HEK293T (cell line): Measurements from ENCODE around the gene HBS1L.

Experiments
- CTCF ChIA-PET: fragments of 350-600 bp; formaldehyde crosslinking; extraction: SDS; loops from one replicate; lab custom pipeline; 2021; ENCODE audit warnings: antibody characterized with exemption, inconsistent platforms; lab: Yijun Ruan, JAX
- POLR2A ChIA-PET: fragments of 350-600 bp; formaldehyde crosslinking; extraction: SDS; loops from one replicate; lab custom pipeline; 2020; ENCODE audit warnings: antibody characterized with exemption, inconsistent platforms; lab: Yijun Ruan, JAX
- DNase-seq: peaks from one replicate; pipeline ENCODE4 v3.0.0; 2012; ENCODE audit warnings: mixed read lengths; ENCODE audit errors: extremely low spot score
- ARNT ChIP-seq: fragments of 450-650 bp; IDR thresholded peaks from 2 replicates; pipeline ENCODE4 v1.6.1; 2017; ENCODE audit warnings: mild to moderate bottlenecking
- BHLHE40 ChIP-seq: fragments of 450-650 bp; IDR thresholded peaks from 2 replicates; pipeline ENCODE4 v1.6.1; 2016; ENCODE audit warnings: mild to moderate bottlenecking, moderate library complexity, borderline replicate concordance
- CTBP1 ChIP-seq: fragments of 450-650 bp; IDR thresholded peaks from 2 replicates; pipeline ENCODE4 v1.6.1; 2016; ENCODE audit warnings: borderline replicate concordance
- ELF4 ChIP-seq: fragments of 450-650 bp; IDR thresholded peaks from 2 replicates; pipeline ENCODE4 v1.6.1; 2017; ENCODE audit warnings: antibody characterized with exemption
- FOXA1 ChIP-seq: fragments of 450-650 bp; IDR thresholded peaks from 2 replicates; pipeline ENCODE4 v1.6.1; 2016; ENCODE audit warnings: mild to moderate bottlenecking
- FOXK2 ChIP-seq: fragments of 450-650 bp; IDR thresholded peaks from 2 replicates; pipeline ENCODE4 v1.6.1; 2016; ENCODE audit warnings: mild to moderate bottlenecking
- FOXM1 ChIP-seq: fragments of 450-650 bp; IDR thresholded peaks from 2 replicates; pipeline ENCODE4 v1.6.1; 2017; ENCODE audit warnings: mild to moderate bottlenecking, borderline replicate concordance
- HDGF ChIP-seq: fragments of 450-650 bp; IDR thresholded peaks from 2 replicates; pipeline ENCODE4 v1.6.1; 2017; ENCODE audit warnings: antibody characterized with exemption, borderline replicate concordance
- L3MBTL2 ChIP-seq: fragments of 450-650 bp; conservative IDR thresholded peaks from 2 replicates; pipeline ENCODE4 v1.6.1; 2016; ENCODE audit warnings: mild to moderate bottlenecking
- LEF1 ChIP-seq: fragments of 450-650 bp; IDR thresholded peaks from 2 replicates; pipeline ENCODE4 v1.6.1; 2017; ENCODE audit warnings: mild to moderate bottlenecking, borderline replicate concordance
- NFRKB ChIP-seq: fragments of 450-650 bp; IDR thresholded peaks from 2 replicates; pipeline ENCODE4 v1.6.1; 2016; ENCODE audit warnings: mild to moderate bottlenecking, moderate library complexity
- SP1 ChIP-seq: fragments of 450-650 bp; IDR thresholded peaks from 2 replicates; pipeline ENCODE4 v1.6.1; 2017
- SUZ12 ChIP-seq: fragments of 450-650 bp; IDR thresholded peaks from 2 replicates; pipeline ENCODE4 v1.6.1; 2016; ENCODE audit warnings: mild to moderate bottlenecking
- TARDBP ChIP-seq: fragments of 450-650 bp; IDR thresholded peaks from 2 replicates; pipeline ENCODE4 v1.6.1; 2016
- ZNF384 ChIP-seq: fragments of 450-650 bp; IDR thresholded peaks from 2 replicates; pipeline ENCODE4 v1.6.1; 2016
- TF ChIP-seq, protein P1 (sequence below): fragments of 450-650 bp; IDR thresholded peaks from 2 replicates; pipeline ENCODE4 v1.6.1; 2016

Gene HBS1L

GRCh38 chr6:135038335-135038734, 16.3 kb downstream of the HBS1L start:
- ChIA-PET POLR2A (no interaction called here), CTCF (no interaction called here)
- TF ChIP-seq ZNF384 (no peak), FOXK2 (no peak), SP1 (no peak), CTBP1 (no peak), SUZ12 (no peak), L3MBTL2 (no peak), TARDBP (no peak), FOXA1 (no peak), BHLHE40 (no peak)
- no peak for DNase-seq

DNA sequence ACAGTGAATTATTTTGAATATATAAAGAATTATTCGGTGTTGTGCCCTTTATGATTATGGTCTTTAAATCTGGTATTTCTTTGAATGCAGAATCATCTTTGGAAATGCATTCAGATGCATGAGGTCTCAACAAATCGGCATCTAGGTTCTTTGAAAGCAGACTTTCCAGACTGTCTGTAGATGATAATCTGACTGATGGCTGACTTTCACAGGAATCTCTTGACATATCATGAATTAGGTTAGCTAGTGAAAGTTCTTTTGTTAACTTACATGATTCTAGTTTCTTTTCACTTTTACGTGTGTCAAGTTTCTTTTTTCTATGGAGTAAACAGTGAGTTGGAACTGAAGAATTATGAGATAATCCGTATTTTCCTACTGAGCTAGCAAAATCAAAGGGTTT, 17.1 kb downstream of the HBS1L start:
- TF ChIP-seq NFRKB (no peak), SUZ12 (no peak), ARNT (no peak), L3MBTL2 (no peak), ELF4 (no peak), LEF1 (no peak), FOXM1 (no peak), SP1 (no peak), HDGF (no peak), CTBP1 (no peak)
- TF ChIP-seq, protein P1, sequence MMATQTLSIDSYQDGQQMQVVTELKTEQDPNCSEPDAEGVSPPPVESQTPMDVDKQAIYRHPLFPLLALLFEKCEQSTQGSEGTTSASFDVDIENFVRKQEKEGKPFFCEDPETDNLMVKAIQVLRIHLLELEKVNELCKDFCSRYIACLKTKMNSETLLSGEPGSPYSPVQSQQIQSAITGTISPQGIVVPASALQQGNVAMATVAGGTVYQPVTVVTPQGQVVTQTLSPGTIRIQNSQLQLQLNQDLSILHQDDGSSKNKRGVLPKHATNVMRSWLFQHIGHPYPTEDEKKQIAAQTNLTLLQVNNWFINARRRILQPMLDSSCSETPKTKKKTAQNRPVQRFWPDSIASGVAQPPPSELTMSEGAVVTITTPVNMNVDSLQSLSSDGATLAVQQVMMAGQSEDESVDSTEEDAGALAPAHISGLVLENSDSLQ = no peak
- ChIA-PET CTCF (no interaction called here), POLR2A (no interaction called here)
- no peak for DNase-seq

DNA sequence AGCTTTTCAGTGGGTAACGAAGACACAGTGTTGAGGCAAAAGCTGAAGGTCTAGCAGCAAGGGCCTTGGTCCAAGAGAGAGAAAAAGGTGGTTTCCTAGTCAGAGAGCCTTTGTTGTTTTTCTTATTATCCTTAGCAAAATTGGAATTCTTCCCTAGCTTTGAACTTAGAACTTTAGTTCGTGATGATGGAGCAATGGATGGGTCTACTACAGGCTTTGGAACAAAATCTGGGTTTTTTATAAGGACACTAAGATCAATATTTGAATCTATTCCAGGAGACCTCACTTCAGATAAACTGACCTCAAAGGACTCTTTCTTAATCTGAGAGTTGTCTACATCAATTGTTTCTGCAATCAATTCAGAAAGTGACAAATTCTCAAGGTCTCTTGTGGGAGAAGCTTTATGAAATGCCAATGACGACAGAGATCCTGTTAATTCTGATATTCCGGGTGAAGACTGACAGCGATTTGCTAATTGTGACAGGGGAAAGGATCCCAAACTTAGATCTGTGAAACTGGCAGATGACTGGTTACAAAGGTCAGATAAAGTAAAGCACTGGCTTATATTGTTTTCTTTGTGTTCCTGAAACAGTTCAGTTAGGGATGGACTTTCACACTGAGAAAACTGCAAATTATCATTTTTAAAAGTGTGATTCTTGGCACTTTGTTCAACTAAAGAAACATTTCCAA, 17.7 kb downstream of the HBS1L start:
- TF ChIP-seq FOXM1 (no peak), ELF4 (no peak)
- ChIA-PET POLR2A (no interaction called here), CTCF (no interaction called here)
- no peak for DNase-seq

- TF ChIP-seq TARDBP (no peak), FOXA1 (no peak), SUZ12 (no peak), L3MBTL2 (no peak), SP1 (no peak), CTBP1 (no peak), ZNF384 (no peak), FOXK2 (no peak), ARNT (no peak)
- TF ChIP-seq, protein P1 = no peak
- ChIA-PET CTCF (no interaction called here), POLR2A (no interaction called here)
- no peak for DNase-seq
Measured at GRCh38 chr6:135033238-135033637, 21.4 kb downstream of the HBS1L start.

DNA sequence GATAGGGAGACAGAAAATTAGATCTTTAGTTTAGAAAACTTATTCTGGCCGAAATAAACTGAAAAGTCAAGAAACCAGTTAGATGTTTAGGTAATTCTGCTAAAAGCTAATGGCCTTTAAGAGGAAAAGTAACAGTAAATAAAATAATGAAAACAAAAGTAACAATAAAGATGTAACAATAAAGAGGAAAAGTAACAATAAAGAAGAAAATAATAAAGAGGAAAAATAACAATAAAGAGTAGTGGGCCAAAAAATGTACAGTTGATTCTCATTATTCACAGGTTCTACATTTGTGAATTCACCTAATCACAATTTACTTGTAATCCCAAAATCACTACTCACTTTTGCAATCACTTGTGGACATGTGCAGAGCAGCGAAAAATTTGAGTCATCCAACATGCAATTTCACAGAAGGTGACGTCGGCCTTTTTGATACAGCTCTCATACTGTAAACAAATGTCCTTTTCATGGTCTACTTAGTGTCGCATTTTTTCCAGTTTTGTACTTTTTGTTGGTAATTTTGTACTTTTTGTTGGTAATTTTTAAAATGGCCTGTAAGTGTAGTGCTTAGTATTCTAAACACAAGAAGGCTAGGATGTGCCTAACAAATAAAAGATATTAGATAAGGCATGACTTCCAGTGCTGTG, 24.0 kb downstream of the HBS1L start:
- no peak for DNase-seq
- POLR2A ChIA-PET = interaction anchor here (2.0 kb wide), 1 partner anchor 24 kb away, joined by 8 read pairs; the partner anchor contains the start of gene HBS1L
- CTCF ChIA-PET = no interaction called here
- TF ChIP-seq FOXM1 (no peak), FOXA1 (no peak)

- ChIA-PET CTCF (no interaction called here), POLR2A (interaction anchor here (2.0 kb wide), 1 partner anchor 25 kb away, joined by 8 read pairs; the partner anchor contains the start of gene HBS1L)
- TF ChIP-seq CTBP1 (no peak), HDGF (no peak), BHLHE40 (no peak), ARNT (no peak), FOXM1 (no peak), SP1 (no peak), FOXA1 (no peak), FOXK2 (no peak), SUZ12 (no peak), ELF4 (no peak), NFRKB (no peak), LEF1 (no peak), ZNF384 (no peak), L3MBTL2 (no peak), TARDBP (no peak)
- TF ChIP-seq, protein P1 = no peak
- DNase-seq = no peak
Measured at GRCh38 chr6:135030056-135030473, 24.6 kb downstream of the HBS1L start.

DNA sequence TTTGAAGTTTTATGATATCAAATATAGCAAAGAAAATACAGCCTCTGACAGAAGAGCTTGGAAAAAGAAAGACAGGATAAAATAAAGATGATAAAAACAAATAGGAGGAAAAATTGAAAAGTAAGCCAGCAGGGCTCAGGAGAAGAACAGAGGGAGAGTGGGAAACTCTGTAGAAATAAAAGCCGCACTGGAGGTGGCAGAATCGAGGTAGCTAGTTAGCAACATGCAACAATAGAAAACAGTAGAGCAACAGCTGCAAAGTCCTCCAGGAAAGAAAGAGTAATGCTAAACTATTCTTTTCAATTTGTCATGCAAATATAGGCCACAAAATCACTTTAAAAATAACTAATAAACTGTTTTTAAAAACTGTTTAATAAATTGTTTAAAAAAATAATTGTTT, 28.8 kb downstream of the HBS1L start:
- ChIA-PET POLR2A (no interaction called here), CTCF (no interaction called here)
- TF ChIP-seq TARDBP (no peak), HDGF (no peak), CTBP1 (no peak), FOXK2 (no peak), SP1 (no peak), ZNF384 (no peak), ARNT (no peak), L3MBTL2 (no peak), FOXM1 (no peak), SUZ12 (no peak), ELF4 (no peak), FOXA1 (no peak), BHLHE40 (no peak), LEF1 (no peak), NFRKB (no peak)
- TF ChIP-seq, protein P1 = no peak
- DNase-seq = no peak
